Activated CD4-positive, CD25-positive, alpha-beta regulatory T cell (primary cell): ENCODE measurements around the gene GALNS.
A peak's percentile ranks its signal among the peaks of the same experiment; 100 is the strongest.
"Not testable (repeated sequence)": the region's sequence is repeated elsewhere in the genome, so short reads cannot be mapped to it uniquely, and the experiment has no call there.

Experiments used
- DNase-seq, 4 experiments: peaks; one replicate each; lab custom pipeline; 2025; lab: John Stamatoyannopoulos, UW

The GALNS gene

DNA sequence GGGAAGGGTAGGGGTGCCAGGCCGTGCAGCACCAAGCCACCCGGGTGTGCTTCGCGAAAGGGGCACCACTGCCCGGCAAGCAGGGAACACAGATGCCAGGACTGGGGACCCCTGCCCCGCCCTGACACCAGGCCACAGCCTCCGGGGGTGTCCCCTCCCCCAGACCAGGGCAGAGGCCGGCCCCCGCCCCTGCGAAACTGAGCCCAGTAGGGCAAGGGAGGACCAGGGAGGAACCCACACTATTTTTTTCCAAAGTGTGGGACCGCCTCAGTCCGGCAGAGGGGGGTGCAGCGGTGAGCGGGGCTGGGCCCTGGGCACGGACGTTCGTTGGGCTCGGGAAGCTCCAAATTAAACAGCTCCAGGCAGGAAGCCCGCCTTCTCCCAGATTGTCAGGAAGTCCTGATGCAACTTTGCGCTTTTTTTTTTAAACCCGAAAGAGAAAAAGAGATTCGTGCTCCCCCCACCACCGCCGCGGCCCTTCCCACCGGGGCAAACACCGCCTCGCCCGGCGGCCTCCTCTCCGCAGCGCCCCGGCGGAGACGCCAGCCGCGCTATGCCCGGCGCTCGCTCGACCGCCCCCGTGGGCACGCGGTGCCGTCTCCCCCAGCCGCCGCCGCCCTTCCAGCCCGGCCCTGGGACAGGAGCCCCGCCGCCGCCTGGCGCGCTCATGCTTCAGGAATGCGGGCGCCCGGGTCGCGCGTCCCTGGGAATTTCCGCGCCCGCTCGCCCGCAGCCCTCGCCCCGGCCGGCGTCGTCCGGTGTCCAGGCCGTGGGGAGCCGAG lies 72.5 kb downstream of the GALNS start:
- peak in 1 of 4 experiments; percentile 30 for DNase-seq

DNA sequence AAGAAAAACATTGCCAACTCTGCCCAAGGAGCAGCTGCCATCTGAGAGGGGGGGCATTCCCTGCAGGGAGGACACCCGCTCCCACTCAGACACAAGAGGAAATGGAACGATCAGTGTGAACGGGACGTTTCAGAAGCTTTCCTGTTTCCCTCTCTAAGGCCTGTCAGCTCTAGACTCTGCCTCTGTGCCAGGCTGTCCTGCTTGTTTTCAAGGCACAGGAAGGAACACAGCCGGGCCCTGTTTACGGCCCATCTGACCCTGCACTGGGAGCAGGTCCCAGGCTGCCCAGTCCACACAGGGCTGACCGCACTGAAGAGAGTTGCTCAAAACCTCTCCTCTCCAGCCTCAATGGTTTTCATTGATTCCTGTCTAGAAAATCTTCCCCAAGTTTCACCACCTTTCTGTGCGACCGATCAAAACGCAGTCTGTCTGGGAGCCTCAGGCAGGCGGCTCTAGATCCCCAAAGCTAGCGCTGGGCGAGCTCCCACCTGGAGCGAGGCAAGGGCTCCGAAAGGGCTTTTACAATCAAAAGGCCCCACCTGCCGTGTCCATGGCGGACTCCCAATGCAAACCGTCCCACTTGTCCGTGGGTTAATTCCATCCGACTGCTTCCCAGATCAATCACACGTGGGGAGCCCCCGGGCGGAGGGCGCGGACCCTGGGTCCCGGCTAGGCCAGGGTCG lies 73.2 kb downstream of the GALNS start:
- no peak for DNase-seq

DNA sequence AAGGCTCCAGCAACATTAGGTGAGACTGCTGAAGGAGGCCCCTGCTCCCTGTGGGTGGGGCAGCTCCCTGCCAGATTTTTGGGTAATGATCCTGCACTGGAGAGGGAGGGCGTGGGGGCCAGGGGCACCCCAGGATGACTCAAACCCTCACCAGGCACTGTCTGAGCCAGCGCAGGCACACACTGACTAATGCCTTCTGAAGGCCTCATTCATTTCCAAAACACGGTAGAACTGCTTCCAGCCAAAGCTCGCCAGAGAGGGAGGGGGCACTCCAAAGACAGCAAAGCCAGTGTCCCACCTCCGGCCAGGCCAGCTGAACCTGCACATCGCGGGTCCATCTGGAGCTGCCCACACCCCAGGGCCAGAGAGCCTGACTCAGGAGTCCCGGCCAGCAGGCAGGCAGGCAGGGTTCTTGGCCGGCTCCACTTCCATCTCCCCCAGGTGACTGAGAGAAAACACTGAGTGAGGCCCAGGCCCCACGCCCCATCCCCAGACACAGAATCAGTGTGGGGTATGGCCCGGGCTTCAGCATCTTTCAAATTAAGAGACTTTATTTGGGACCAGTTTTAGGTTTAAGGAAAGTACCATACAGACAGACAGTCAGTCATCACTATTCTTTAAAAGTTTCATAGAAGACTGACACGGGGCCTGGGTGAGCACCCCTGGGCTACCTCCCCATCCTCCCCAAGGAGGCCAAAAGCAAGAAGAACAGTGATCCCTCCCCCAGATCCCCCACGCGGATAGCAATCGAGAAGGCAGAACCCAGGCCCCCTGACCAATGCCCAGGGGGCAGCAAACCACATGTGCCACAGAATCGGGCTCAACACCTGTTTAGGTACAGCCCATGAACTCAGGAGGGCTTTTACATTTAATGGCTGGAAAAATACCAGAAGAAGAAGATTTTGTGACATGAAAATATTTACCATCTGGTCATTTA lies 74.0 kb downstream of the GALNS start:
- DNase-seq, result peak in 2 of 4 experiments; percentile 49 to 54

DNA sequence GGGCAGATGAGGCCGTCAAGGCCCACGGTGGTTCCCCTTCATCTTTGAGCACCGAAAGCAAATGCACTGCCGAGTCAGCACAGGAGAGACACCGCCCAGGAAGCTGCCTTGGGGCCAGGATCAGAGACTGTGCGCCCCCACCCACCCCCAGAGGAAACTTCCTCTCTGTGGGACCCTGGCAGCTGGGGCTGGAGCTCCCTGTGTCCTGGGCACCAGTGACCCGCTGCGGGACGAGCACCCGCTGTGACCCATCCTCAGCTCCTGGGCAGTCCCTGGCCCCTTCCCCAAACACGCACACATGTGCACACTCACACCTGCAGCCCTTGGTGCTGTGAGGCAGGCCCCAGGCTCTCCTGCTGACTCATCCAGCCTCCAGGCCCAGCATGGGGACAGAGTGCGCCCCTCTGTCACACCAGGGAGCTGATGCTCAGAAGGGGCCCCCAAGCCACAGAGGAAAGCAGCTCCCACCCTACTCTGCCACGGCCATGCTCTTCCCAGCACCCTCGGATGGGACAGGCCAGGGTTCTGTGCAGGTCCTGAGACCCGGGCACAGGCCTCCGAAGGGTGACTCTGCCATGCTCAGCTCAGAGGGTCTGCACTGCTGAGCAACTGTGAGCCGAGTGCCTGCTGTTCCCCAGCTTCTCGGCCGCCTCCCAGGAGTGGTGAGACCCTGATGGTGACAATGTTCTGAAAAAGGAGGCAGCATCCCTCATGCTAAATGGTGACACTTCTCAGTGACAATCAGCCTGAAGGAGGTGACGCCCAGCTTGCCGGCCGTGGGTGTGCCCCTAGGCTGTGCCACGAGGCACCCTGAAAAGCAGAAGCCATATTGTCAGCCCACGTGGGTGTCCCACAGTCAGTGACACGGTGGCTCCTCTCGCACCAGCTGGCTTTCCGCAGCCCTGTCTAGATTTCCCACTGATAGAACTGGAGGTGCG lies 75.3 kb downstream of the GALNS start:
- DNase-seq, result peak; percentile 45 to 64 (median 50)

DNA sequence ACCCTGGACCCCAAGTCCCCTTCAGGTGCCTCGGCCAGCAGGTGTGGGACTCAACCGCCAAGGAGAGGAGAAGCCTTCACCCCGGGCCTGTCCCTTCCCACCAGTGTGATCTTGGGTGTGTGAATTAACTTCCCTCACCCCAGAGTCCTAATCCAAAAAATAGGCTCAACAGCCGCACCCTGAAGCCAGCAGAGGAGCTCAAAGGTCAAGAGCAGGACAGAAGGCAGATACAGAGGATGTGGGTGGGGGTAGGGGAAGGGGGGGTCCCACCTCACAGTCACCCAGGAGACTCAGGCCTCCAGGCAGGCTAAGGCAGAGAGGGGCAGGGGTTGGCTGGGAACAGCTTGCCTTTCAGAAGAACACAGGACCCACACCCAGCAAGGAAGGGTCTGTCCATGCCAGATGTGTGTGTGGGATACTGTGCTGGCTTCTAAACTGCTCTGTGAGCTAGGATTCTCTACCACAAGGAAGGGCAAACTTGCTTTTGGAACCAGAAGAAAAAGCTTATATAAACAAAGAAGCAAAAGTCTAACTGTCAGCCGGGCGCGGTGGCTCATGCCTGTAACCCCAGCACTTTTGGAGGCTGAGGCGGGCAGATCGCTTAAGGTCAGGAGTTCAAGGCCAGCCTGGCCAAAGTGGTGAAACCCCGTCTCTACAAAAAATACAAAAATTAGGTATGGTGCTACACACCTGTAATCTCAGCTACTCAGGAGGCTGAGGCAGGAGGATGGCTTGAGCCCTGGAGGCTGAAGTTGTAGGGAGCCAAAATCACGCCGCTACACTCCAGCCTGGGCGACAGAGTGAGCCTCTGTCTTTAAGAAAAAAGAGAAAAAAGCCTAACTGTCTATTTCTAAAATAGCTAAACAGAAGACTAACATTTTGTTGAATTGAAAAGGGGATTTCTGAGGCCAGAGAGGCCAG lies 76.3 kb downstream of the GALNS start:
- DNase-seq, result no peak

DNA sequence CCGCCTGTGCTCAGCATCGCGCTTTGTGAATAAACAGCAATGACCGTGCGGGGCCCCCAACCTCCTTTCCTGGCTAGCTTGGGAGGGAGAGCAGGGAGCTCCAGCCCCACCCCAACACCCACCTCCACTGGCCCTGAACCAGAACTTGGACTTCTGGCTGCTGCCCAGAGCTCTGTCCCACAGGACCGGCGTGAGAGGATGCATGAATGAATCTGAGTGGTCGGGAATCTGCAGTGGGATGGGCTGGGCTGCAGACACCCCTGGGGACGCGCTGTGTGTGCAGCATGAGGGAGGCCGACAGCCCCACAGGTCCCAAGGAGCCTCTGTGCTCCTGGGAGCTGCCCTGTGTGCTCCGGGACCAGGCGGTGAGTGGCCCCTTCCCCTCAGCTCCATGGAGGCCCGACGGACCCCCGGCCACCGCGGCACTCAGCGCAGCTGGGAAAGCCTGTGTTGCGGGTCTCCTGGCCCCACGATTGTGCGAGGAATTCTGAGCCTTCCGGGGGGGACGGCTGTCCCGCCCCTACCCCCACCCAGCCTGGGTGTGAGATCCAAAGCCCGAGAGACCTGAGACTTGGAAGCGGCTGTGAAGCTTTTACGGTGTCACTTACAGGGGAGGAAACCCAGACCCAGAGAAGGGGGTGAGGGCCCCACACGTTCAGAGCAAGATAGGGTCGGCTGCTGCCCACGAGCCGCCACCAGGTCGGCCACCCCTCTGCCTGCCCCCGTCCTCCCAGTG lies 77.2 kb downstream of the GALNS start:
- no peak for DNase-seq

DNA sequence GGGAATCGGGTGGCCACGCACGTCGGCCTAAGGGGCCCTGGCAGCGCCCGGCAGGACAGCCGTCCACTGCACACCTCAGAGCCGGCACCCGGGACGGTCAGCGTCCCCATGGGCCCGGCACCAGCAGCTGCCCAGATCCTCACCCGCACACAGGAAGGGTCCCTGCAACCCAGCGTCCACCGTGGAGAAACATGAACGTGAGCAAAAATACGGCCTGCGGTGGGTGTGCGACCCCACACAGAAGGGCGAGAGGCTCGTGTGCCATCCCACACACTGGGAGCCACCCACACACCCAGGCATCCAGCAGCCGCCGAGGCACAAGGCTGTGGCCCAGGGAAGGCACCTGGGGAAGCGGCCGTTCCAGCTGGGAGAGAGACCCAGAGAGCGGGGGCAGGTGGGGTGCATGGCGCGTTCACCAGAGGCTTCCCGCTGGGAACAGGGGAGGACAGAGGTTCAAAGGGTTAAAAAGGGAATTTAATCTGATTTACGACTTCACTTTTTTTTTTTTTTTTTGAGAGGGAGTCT lies 78.1 kb downstream of the GALNS start:
- no peak for DNase-seq

DNA sequence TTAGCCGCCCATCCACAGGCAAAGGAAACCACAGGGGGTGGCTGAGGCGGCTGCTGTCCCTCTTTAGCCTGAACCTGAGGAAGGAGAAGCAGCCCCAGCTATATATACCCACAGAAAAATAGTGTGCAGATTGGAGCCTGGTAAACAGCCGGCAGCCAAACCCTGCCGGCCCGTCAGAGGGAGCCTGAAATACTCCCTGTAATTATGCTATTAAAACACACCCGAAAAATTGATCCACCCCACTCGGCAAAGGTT lies 78.5 kb downstream of the GALNS start:
- no peak for DNase-seq

DNA sequence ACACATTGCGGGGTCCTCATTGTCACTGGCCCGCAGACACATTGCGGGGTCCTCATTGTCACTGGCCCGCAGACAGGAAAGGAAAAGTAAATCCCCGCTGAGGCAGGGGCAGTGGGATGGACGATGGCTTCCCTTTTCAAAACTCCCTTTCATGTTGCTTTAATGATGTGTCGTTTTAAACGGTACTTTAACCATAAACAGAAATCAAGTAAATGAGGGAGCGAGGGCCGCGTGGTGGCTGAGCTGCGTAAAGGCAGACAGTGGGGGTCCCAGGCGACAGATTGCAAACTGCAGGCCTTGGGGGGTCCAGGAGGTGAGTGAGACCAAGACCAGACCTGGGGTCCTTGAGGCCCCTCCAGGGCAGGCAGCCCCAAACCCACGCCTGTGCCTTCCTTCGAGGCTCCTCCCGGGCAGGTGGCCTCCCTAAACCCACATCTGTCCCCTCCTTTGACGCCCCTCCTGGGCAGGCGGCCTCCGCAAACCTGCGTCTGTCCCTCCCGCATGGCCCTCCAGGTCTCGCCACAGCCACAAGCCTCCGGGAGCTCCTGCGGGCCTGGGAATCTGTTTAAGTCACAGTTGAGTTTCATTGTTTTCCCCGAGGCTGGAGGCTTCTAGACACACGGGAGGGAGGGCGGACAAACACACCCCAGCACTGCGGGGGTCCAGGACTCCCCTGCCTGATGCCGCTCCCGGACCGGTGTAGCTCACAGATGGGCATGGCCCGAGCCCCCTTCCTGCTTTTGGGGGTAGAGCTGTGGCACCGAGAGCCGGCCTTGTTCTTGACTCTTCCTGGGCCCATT lies 79.1 kb downstream of the GALNS start:
- DNase-seq, result no peak

DNA sequence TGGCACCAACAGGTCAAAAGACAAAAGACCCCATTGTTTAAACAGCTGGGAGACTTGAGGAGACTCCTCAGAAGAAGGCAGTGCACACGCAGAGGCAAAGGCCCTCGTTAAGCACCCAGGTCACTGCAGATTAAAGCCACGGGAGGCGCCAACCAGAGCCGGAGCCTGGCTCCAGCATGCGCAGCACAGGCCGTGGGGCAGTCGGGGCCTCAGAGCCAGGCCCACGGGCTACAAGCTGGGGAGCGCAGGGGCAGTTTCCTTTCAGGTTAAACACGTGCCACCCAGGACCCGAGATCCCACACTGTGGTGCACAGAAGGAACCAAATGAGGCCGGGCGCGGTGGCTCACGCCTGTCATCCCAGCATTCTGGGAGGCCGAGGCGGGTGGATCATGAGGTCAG lies 80.9 kb downstream of the GALNS start:
- no peak for DNase-seq

DNA sequence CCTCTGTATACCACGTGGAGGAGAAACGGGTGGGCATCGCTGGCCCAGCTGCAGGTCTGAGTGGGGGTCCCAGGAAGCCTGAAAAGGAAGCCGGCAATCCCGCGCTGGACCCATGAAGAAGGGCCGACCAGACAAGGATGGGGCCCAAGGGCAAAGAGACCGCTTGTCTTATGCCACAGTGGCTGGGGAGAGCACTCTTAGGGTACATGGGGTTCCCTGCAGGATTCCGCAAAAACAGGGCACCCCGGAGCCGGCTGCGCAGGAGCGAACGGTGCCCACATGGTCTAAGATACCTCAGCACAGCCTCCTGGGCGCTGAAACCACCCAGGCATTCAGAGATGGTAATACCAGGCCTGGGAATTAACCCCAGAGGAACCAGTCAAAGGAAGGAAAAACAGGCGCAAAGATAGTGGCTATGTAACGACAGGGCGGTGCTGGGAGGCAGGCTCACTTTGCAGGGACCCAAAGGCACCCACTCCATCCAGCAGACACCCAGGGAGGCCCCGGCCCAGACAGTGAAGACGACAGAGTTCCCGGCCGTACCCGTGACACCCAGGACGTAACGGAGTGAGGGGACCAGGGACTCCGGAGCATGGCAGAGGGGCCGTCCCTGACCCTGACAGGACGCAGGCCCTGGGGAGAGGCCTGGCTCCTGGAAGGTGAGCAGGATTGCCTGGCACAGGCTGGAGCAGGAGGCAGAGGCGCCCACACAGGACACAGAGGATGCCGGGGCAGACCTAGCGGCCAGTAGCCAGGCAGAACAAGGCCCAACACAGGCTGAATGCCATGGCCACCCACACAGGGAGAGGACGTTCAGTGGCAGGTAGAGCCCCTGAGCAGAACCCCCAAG lies 82.0 kb downstream of the GALNS start:
- DNase-seq, result no peak

DNA sequence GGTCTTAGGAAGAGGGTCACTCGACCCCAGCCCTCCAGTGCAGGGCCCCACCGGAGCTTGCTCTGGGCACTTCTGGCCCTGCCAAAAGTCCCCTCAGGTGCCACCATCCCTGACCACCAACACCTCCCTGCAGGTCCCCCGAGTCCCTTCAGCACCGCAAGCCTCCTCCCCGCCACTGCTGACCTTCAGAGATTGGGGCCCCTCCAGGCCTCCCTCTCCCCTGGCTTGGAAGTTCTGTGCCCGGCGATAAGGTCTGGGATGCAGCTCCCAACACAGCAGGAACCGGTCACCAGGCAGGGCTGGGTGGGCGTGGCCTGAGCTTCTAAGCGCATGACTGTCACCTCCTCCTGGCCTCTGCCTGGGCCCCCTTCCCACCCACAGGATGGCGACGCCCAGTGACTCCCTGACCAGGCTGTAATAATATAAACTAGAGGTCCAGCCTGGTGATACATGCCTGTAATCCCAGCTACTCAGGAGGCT lies 82.9 kb downstream of the GALNS start:
- DNase-seq, result no peak

DNA sequence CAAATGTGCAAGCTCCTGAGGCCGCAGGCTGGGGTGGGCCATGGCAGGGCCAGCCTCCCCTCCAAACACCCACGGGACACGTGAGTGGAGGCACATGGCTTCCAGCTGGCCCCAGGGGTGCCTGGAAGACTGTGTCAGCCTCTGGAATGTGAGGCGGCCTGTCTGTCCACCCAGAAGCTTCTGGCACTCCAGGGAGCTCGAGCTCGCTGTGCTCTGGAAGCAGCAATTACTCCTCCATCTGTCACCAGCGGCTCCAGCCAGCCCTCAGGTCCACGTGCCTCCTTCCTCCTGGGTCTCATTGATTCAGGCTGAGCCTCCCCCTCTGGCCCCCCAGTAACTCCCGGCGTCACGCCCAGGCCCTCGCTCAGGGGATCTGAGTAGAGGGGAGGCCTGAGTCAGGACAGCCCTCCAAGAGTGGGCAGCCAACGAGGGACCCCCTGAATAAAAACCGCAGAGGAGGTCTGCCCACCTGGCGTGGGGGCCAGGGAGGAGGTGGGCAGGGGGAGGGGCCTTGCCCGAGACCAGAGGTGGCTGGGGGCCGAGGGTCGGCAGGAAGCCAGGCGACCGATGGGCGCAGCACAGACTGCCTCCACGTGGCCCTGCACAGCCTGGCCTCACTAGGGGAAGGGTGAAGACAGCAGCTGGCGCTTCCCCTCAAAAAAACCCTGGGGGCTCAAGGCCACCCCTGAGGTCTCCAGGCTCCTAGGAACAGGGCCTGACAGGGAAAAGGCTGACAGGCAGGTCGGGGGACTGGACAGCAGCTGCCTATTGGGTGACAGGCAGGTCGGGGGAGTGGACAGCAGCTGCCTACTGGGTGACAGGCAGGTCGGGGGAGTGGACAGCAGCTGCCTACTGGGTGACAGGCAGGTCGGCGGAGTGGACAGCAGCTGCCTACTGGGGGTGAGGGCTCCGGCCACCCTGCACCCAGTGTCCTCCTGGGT lies 83.6 kb downstream of the GALNS start:
- no peak for DNase-seq

DNA sequence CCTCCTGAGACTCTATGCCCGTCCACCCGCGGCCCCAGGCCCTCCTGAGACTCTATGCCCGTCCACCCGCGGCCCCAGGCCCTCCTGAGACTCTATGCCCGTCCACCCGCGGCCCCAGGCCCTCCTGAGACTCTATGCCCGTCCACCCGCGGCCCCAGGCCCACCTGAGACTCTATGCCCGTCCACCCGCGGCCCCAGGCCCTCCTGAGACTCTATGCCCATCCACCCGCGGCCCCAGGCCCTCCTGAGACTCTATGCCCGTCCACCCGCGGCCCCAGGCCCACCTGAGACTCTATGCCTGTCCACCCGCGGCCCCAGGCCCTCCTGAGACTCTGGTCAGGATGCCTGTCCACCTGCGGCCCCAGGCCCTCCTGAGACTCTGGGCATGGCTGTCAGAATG lies 85.0 kb downstream of the GALNS start:
- not testable (repeated sequence) for DNase-seq

DNA sequence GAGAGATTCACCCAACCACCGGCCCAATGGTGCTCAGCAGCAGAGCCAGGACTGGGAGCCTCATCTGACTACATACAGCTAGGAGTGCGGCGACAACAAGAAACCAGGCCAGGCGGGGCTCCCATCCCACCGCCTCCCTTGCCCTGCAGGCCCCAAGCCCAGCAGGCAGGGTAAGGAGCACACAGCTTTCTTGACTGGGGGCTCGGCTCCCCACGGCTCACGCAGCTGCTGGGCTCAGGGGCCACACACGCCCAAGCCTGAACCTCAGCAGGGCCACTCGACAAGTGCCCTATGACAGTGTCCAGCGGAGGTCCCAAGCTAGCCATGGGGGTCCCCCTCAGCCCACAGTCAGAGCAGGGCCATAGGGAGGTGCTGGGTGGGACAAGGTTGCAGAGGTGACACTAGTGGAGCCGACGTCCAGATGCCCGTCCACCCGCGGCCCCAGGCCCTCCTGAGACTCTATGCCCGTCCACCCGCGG lies 85.4 kb downstream of the GALNS start:
- DNase-seq, result no peak
